Gastrocnemius medialis (tissue), 4 donors: ENCODE measurements around the gene INPP5A.

Source experiments
- POLR2A ChIP-seq, 2 donors: fragments of 450-650 bp; IDR thresholded peaks; one replicate each; pipeline ENCODE4 v1.6.1; 2017; ENCODE audit warnings: antibody characterized with exemption in 2 of 2, mild to moderate bottlenecking in 2 of 2, moderate library complexity in 2 of 2
- TF ChIP-seq, protein P1 (sequence below), 5 experiments: fragments of 450-650 bp in 3 of 5; fragments of 200-600 bp in 2 of 5; sonication (generic) in 2 of 5; IDR thresholded peaks in 4 of 5; conservative IDR thresholded peaks in 1 of 5; 1 replicate in 4 of 5; 2 replicates in 1 of 5; pipeline ENCODE4 v1.5.1; 2016 to 2019; ENCODE audit warnings: antibody characterized with exemption in 5 of 5, mild to moderate bottlenecking in 3 of 5, moderate library complexity in 3 of 5

DNA sequence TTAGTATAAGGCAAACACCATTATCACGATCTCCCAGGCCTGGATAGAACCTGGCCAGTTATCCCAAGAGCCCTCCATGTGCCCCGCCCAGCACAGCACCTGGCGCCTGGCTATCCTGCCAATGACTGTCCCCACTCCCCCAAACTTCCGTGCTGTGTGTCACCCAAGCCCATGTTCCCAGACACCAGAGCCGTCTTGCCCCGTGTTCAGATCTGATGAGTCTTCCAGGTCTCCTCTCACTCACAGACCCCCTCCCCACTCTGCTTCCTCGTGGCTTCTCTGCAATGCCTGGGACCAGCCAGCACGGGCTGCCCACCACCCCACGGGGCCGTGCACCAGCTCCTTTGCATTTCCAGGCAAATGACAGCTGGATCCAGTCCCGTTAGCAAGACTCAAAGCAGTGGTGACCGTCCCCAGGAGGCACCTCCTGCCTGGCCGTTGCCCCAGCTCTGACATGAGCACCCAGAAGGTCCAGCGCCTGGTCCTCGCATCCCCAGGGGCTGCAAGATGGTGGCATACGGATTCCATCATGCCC is 43.8 kb upstream of the INPP5A start:
- TF ChIP-seq POLR2A (IDR thresholded peaks at IDR 0.05), result no peak
- TF ChIP-seq, protein P1, sequence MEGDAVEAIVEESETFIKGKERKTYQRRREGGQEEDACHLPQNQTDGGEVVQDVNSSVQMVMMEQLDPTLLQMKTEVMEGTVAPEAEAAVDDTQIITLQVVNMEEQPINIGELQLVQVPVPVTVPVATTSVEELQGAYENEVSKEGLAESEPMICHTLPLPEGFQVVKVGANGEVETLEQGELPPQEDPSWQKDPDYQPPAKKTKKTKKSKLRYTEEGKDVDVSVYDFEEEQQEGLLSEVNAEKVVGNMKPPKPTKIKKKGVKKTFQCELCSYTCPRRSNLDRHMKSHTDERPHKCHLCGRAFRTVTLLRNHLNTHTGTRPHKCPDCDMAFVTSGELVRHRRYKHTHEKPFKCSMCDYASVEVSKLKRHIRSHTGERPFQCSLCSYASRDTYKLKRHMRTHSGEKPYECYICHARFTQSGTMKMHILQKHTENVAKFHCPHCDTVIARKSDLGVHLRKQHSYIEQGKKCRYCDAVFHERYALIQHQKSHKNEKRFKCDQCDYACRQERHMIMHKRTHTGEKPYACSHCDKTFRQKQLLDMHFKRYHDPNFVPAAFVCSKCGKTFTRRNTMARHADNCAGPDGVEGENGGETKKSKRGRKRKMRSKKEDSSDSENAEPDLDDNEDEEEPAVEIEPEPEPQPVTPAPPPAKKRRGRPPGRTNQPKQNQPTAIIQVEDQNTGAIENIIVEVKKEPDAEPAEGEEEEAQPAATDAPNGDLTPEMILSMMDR (IDR thresholded peaks at IDR 0.05 in 4 of 5, conservative IDR thresholded peaks at IDR 0.05 in 1 of 5), result no peak
